Fibroblast of lung (primary cell): ENCODE measurements around the gene CHMP4B.

Experiments
- EZH2 ChIP-seq: IDR thresholded peaks from 2 replicates; pipeline ENCODE4 v1.5.1; 2012; ENCODE audit warnings: low read length, control low read depth, mild to moderate bottlenecking; ENCODE audit errors: missing control alignments
- TF ChIP-seq, protein P1 (sequence below), 2 donors: IDR thresholded peaks in 1 of 2; conservative IDR thresholded peaks in 1 of 2; 1 replicate in 1 of 2; 2 replicates in 1 of 2; pipeline ENCODE4 v1.5.1; 2011 to 2012; ENCODE audit warnings: low read length in 2 of 2, control low read depth in 1 of 2, inconsistent platforms in 1 of 2, low read depth in 1 of 2, mild to moderate bottlenecking in 1 of 2

DNA sequence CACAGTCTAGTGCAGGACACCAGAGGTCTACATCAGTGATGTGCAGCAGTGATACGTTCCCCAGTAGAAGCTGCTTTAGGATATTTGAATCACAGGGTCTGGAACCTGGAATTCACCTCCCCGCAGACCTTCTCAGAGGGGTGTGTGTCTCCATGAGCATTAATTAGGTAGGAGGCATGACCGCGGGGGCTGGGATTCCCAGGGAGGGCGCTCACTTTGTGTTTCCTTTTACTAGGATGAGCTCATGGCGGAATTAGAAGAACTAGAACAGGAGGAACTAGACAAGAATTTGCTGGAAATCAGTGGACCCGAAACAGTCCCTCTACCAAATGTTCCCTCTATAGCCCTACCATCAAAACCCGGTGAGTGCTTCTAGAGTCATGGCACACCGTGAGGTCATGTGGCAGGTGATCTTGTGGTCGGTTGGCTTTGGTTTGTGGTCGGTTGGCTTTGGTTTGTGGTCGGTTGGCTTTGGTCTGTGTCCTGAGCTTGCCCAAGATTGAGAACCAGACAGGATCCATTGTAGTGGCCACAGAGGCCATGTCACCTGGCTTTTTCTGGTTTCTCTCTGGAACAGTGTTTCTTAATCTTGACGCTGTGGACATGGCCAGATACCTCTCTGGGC lies 40.8 kb downstream of the CHMP4B start:
- TF ChIP-seq, protein P1, sequence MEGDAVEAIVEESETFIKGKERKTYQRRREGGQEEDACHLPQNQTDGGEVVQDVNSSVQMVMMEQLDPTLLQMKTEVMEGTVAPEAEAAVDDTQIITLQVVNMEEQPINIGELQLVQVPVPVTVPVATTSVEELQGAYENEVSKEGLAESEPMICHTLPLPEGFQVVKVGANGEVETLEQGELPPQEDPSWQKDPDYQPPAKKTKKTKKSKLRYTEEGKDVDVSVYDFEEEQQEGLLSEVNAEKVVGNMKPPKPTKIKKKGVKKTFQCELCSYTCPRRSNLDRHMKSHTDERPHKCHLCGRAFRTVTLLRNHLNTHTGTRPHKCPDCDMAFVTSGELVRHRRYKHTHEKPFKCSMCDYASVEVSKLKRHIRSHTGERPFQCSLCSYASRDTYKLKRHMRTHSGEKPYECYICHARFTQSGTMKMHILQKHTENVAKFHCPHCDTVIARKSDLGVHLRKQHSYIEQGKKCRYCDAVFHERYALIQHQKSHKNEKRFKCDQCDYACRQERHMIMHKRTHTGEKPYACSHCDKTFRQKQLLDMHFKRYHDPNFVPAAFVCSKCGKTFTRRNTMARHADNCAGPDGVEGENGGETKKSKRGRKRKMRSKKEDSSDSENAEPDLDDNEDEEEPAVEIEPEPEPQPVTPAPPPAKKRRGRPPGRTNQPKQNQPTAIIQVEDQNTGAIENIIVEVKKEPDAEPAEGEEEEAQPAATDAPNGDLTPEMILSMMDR (conservative IDR thresholded peaks at IDR 0.05 in 1 of 2, IDR thresholded peaks at IDR 0.05 in 1 of 2; ENCODE audit: low read depth in 1 of 2, low read length in 2 of 2): no peak
- no peak for TF ChIP-seq EZH2
